Aorta (tissue), 5 donors: ENCODE results near the gene KRTAP4-12. TPM values are rescaled to one million over a fixed set of nuclear protein-coding genes. Genes with fewer than 3 reads are reported as not detected.
A peak's percentile ranks its signal among the peaks of the same experiment; 100 is the strongest.
"Not testable (repeated sequence)": the region's sequence is repeated elsewhere in the genome, so short reads cannot be mapped to it uniquely, and the experiment has no call there.

Source experiments
- ATAC-seq: fragments of 200-7000 bp; cut with Tn5 transposase; one replicate; pipeline ENCODE4 v1.9.1; 2022; ENCODE audit warnings: moderate library complexity; ENCODE audit not compliant: low FRiP score
- DNase-seq, 2 donors: peaks; one replicate each; pipeline ENCODE4 v3.0.0-alpha.2; 2020
- H3K27ac ChIP-seq, 2 donors: one replicate each; pipeline ENCODE4 v1.5.1; 2013; ENCODE audit warnings: low read length in 2 of 2, mild to moderate bottlenecking in 2 of 2, moderate library complexity in 2 of 2, control low read depth in 1 of 2, inconsistent platforms in 1 of 2, low read depth in 1 of 2
- H3K27me3 ChIP-seq, 2 donors: one replicate each; pipeline ENCODE4 v1.6.1; 2013; ENCODE audit warnings: control low read depth in 1 of 2, low read length in 1 of 2, mild to moderate bottlenecking in 1 of 2, moderate library complexity in 1 of 2; ENCODE audit not compliant: insufficient read depth in 2 of 2, control insufficient read depth in 1 of 2
- H3K36me3 ChIP-seq, 2 donors: one replicate each; pipeline ENCODE4 v1.6.1; 2013; ENCODE audit warnings: control low read depth in 1 of 2, low read length in 1 of 2, mild to moderate bottlenecking in 1 of 2; ENCODE audit not compliant: insufficient read depth in 2 of 2, control insufficient read depth in 1 of 2
- H3K4me1 ChIP-seq, 2 donors: one replicate each; pipeline ENCODE4 v1.6.1; 2013; ENCODE audit warnings: low read length in 2 of 2, control low read depth in 1 of 2, mild to moderate bottlenecking in 1 of 2, moderate library complexity in 1 of 2; ENCODE audit not compliant: insufficient read depth in 2 of 2, control insufficient read depth in 1 of 2
- H3K4me3 ChIP-seq, 2 donors: one replicate each; pipeline ENCODE4 v1.5.1; 2013; ENCODE audit warnings: low read length in 2 of 2, control low read depth in 1 of 2, mild to moderate bottlenecking in 1 of 2
- H3K9me3 ChIP-seq: one replicate; pipeline ENCODE4 v1.6.1; 2013; ENCODE audit warnings: mild to moderate bottlenecking, low read length; ENCODE audit not compliant: control insufficient read depth
- WGBS, 2 donors: extraction: QIAGEN DNeasy Blood & Tissue Kit; methylation state at CpG; one replicate each; pipeline ENCODE4 v1.1.7; 2013; 5-methylcytosine and 5-hydroxymethylcytosine counted together
- intact Hi-C, 2 donors: fragments of 100-400 bp; cut with DNase I; formaldehyde crosslinking; loops; one replicate each; pipeline versions ENCODE4 v1.14.2 to v1.15.0; 2022
- long read RNA-seq, 2 donors: library from polyadenylated mRNA; unstranded; transcript quantifications; one replicate each; pipeline ENCODE4 v2.0.0, GENCODE V29; 2020 to 2021
- polyA plus RNA-seq, 2 donors: library from polyadenylated mRNA; stranded (reverse); fragments of 200-250 nt; gene quantifications; one replicate each; pipeline ENCODE4 v1.2.3, GENCODE V29; 2013
- total RNA-seq, 2 donors: library from RNA; stranded (reverse); fragmentation: NEBNext Ultra II Directional; extraction: Animal tissue kit (Norgen Biotek cat#: 25700); gene quantifications; one replicate each; pipeline ENCODE4 v1.2.1, GENCODE V29; 2021
- donor health status: healthy with polysubstance abuse.
- donor health status: Bipolar disorder and iron deficiency.
- donor health status: DM: no; HTN: no; CAD: no.
- donor health status: DM: no; HTN: no; CAD: no.
- donor health status: DM: yes; HTN: yes; CAD: no.

Gene KRTAP4-12
- total RNA-seq (not detected), polyA plus RNA-seq (not detected)
- long read RNA-seq, donor 1 = 0 reads
- long read RNA-seq, donor 2 = 0 reads

DNA sequence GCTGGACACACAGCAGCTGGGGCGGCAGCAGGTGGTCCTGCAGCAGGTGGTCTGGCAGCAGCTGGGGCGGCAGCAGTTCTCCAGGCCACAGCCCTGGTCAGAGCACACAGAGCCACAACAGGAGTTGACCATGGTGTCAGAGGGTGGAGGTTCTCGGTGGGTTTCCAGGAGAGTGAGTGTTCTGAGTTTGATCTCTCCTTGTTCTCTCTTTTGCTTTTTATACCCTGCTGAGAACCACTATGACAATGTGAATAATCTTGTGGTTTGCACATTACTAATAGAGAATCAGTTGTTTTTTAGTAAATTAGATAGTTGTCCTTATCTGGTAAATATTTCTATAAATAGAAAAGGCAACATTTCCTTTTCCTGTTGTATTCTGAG lies at the start of gene KRTAP4-12:
Gene KRTAP4-12, minus strand, starts transcription at position 192 of the 381 bp plus-strand sequence. Its CDS starts 60 bp downstream, at position 132.
- H3K4me1 ChIP-seq, DNase-seq, H3K9me3 ChIP-seq, H3K27ac ChIP-seq, H3K27me3 ChIP-seq, intact Hi-C loops, ATAC-seq, H3K36me3 ChIP-seq, H3K4me3 ChIP-seq: not testable (repeated sequence)
- 69 to 70% methylated on average over 3 of the region's 3 CpGs for WGBS, 2 donors

- ATAC-seq (no peak), DNase-seq (no peak)
- peaks cover 3% of the 10 kb centered on the region for H3K9me3 ChIP-seq
- intact Hi-C loops = no loop called here
- H3K27ac ChIP-seq = no peak overlapping the region
- H3K4me1 ChIP-seq = no peaks in the 10 kb centered on the region
- H3K27me3 ChIP-seq = no peaks in the 10 kb centered on the region
- 61 to 68% methylated on average over 2 of the region's 2 CpGs for WGBS, 2 donors
- H3K36me3 ChIP-seq = no peaks in the 10 kb centered on the region
- H3K4me3 ChIP-seq = no peak overlapping the region
These were observed 47.9 kb upstream of the KRTAP4-12 start for GRCh38 chr17:41171886-41172285.

- intact Hi-C loops = no loop called here
- peaks cover 1% of the 10 kb centered on the region for H3K9me3 ChIP-seq
- DNase-seq = no peak
- no peak within 1 kb of the TSS for H3K4me3 ChIP-seq
- H3K4me1 ChIP-seq = no peaks in the 10 kb centered on the region
- no peak within 1 kb of the TSS for H3K27ac ChIP-seq
- no peak for ATAC-seq
- no peaks in the 10 kb centered on the region for H3K27me3 ChIP-seq
- 53 to 80% methylated on average over 1 of the region's 1 CpG for WGBS, 2 donors
- H3K36me3 ChIP-seq = no peaks in the 10 kb centered on the region
These were observed 44.1 kb upstream of the KRTAP4-12 start, which contains the start of gene KRTAP4-3 for GRCh38 chr17:41168121-41168520. Gene KRTAP4-3, minus strand, starts transcription at chr17:41168221. Its CDS starts 49 bp downstream, at chr17:41168172.

- 76 to 81% methylated on average over 7 of the region's 7 CpGs for WGBS, 2 donors
- no peak overlapping the region for H3K27ac ChIP-seq
- intact Hi-C loops = no loop called here
These were observed 43.6 kb upstream of the KRTAP4-12 start for GRCh38 chr17:41167561-41167960.

GRCh38 chr17:41163828-41164227 lies 39.8 kb upstream of the KRTAP4-12 start:
- ATAC-seq = no peak
- no peak overlapping the region for H3K27ac ChIP-seq
- DNase-seq = no peak
- intact Hi-C loops = no loop called here
- H3K36me3 ChIP-seq = no peaks in the 10 kb centered on the region
- no peaks in the 10 kb centered on the region for H3K9me3 ChIP-seq
- 65 to 71% methylated on average over 7 of the region's 7 CpGs for WGBS, 2 donors
- no peak overlapping the region for H3K4me3 ChIP-seq
- H3K27me3 ChIP-seq = no peaks in the 10 kb centered on the region
- H3K4me1 ChIP-seq = no peaks in the 10 kb centered on the region

More at GRCh38 chr17:41167561-41167960, 43.6 kb upstream of the KRTAP4-12 start:
- Histone ChIP-seq H3K4me3 (no peak overlapping the region), H3K9me3 (peaks cover 1% of the 10 kb centered on the region), H3K4me1 (no peaks in the 10 kb centered on the region), H3K27me3 (no peaks in the 10 kb centered on the region), H3K36me3 (no peaks in the 10 kb centered on the region)
- DNase-seq (peak in 1 of 2 donors; percentile 21), ATAC-seq (no peak)

GRCh38 chr17:41160648-41161047 lies 36.7 kb upstream of the KRTAP4-12 start, which contains the start of gene KRTAP4-4:
Gene KRTAP4-4, minus strand, starts transcription at chr17:41160748. Its CDS starts 57 bp downstream, at chr17:41160691.
- H3K27me3 ChIP-seq = no peaks in the 10 kb centered on the region
- ATAC-seq = no peak
- DNase-seq = no peak
- no peak within 1 kb of the TSS for H3K27ac ChIP-seq
- WGBS, 2 donors = 83 to 100% methylated on average over 1 of the region's 1 CpG
- no peaks in the 10 kb centered on the region for H3K36me3 ChIP-seq
- intact Hi-C loops = no loop called here
- no peak within 1 kb of the TSS for H3K4me3 ChIP-seq
- no peaks in the 10 kb centered on the region for H3K4me1 ChIP-seq
- H3K9me3 ChIP-seq = no peaks in the 10 kb centered on the region

DNA sequence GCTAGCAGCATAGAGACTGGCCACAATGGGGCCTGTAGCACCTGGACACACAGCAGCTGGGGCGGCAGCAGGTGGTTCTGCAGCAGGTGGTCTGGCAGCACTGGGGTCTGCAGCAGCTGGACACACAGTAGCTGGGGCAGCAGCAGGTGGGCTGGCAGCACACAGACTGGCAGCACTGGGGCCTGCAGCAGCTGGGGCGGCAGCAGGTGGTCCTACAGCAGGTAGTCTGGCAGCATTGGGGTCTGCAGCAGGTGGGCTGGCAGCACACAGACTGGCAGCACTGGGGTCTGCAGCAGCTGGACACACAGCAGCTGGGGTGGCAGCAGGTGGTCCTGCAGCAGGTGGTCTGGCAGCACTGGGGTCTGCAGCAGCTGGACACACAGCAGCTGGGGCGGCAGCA lies 36.2 kb upstream of the KRTAP4-12 start:
- H3K36me3 ChIP-seq, H3K27ac ChIP-seq, H3K4me3 ChIP-seq, intact Hi-C loops, H3K4me1 ChIP-seq, H3K27me3 ChIP-seq, H3K9me3 ChIP-seq, ATAC-seq: not testable (repeated sequence)
- peak in 1 of 2 donors; percentile 52 for DNase-seq
- 85 to 94% methylated on average over 2 to 3 of the region's 3 CpGs for WGBS, 2 donors

- no peak overlapping the region for H3K4me3 ChIP-seq
- DNase-seq = no peak
- H3K27ac ChIP-seq = no peak overlapping the region
- ATAC-seq = no peak
- no peaks in the 10 kb centered on the region for H3K36me3 ChIP-seq
- intact Hi-C loops = no loop called here
- no peaks in the 10 kb centered on the region for H3K27me3 ChIP-seq
- 34 to 35% methylated on average over 2 of the region's 2 CpGs for WGBS, 2 donors
- no peaks in the 10 kb centered on the region for H3K4me1 ChIP-seq
- no peaks in the 10 kb centered on the region for H3K9me3 ChIP-seq
These were observed 29.9 kb upstream of the KRTAP4-12 start for GRCh38 chr17:41153856-41154255.

DNA sequence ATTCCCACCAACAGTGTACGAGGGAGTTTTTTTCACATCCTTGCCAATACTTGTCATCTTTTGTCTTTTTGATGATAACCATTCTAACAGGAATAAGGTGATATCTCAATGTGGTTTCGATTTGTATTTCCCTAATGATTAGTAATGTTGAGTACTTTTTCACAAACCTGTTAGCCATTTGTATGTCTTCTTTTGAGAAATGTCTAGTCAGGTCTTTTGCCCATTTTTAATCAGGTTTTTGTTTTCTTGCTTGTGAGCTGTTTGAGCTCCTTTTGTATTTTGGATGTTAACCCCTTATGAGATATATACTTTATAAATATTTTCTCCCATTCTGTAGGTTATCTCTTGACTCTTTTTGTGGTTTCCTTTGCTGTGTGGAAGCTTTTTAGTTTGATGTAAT lies 27.5 kb upstream of the KRTAP4-12 start:
- no peaks in the 10 kb centered on the region for H3K27me3 ChIP-seq
- H3K4me1 ChIP-seq = no peaks in the 10 kb centered on the region
- H3K4me3 ChIP-seq = no peak overlapping the region
- no peaks in the 10 kb centered on the region for H3K9me3 ChIP-seq
- no peak overlapping the region for H3K27ac ChIP-seq
- 59 to 69% methylated on average over 2 of the region's 2 CpGs for WGBS, 2 donors
- intact Hi-C loops = no loop called here
- DNase-seq (no peak), ATAC-seq (no peak)
- H3K36me3 ChIP-seq = no peaks in the 10 kb centered on the region
